ENCODE results near the gene PAM.
"Not testable (repeated sequence)": the region's sequence is repeated elsewhere in the genome, so short reads cannot be mapped to it uniquely, and the experiment has no call there.

Gene PAM

GRCh38 chr5:103003872-103004271, 248.8 kb downstream of the PAM start:
- DNase-seq (ENCODE audit: low spot score) = no peak

DNA sequence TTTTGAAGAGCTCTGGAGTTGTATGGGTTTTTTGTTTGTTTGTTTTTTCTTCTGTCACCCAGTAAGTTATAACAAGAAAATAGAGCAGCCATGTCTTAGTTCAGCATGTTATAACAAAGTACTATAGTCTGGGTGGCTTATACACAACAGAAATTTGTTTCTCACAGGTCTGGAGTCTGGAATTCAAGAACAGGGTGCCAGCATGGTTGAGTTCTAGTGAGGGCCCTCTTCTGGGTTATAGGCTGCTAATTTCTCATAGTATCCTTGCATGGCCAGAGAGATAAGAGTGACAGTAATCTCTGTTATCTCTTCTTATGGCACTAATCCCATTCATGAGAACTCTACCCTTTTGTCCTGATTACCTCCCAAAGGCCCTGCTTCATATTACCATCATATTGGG, 250.2 kb downstream of the PAM start:
- DNase-seq (ENCODE audit: low spot score) = no peak

- DNase-seq (ENCODE audit: low spot score) = no peak
Measured at GRCh38 chr5:103006921-103007320, 251.8 kb downstream of the PAM start.

GRCh38 chr5:103010168-103010567, 255.1 kb downstream of the PAM start:
- no peak for DNase-seq (ENCODE audit: low spot score)

DNA sequence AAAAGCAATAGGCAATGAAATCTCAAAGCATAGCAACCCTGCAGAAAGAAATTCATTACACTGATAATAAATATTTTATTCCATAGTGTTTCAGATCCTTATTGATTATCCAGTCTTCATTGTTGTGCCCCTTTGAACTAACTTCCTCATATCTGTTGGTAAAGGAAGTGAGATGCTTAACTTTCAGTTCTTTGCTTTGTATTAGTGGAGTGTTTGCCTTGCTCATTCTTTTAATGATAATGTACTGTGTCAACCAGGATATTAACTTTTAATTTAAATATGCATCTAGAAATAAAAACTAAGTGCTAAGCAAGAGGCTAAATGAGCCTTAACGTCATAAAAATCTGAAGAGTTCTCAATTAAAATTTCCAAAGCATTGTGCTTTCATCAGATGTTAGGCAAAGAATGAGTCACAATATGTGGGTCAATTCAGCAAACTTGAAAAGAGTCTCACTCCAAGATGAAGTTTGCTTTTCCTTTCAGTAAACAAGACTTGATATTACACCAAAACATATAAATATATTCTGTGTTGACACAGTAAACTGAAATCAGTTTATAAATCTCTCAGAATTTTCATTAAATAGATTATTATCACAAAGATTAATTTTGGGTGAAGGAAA, 258.9 kb downstream of the PAM start:
- DNase-seq (ENCODE audit: low spot score) = no peak

DNA sequence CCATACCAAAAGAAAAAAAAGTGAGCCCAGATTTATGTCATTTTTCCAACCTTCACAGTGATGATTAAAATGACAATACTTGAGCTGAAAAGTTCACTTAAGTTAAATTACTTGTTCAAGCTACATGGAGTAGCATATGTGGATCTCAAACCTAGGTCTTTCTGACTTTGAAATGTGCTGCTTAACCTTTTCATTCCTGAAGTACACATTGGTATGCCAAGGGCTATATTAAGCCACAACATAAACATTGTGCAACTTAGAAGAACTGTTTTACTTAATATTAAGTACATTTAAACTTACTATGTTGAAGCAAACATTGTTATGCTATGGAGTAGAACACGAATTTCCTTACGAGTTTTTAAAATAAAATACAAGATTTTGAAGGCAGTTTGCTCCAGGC, 259.9 kb downstream of the PAM start:
- no peak for DNase-seq (ENCODE audit: low spot score)

GRCh38 chr5:103016167-103016566, 261.1 kb downstream of the PAM start:
- DNase-seq (ENCODE audit: low spot score) = no peak

DNA sequence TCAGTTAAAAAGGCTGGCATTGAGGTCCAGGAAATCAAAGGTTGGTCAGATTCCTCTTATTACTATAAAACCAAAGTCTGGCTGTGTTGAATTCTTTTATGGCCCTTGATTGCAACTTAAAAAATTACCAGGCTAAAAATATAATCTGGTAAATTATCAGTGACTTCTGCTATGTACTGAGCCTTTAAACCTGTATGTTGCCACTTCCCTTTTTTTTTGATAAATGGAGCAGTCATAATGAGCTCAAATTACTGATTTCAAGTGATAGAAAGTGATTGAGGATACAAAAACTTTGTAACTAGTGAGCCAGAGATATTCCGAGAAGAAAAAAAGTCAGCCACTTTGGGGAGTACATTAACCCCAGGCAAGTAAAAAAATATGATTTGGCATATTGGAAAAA, 264.7 kb downstream of the PAM start:
- DNase-seq (ENCODE audit: low spot score) = no peak

- DNase-seq (ENCODE audit: low spot score) = no peak
Measured at GRCh38 chr5:103021314-103021713, 266.2 kb downstream of the PAM start.

DNA sequence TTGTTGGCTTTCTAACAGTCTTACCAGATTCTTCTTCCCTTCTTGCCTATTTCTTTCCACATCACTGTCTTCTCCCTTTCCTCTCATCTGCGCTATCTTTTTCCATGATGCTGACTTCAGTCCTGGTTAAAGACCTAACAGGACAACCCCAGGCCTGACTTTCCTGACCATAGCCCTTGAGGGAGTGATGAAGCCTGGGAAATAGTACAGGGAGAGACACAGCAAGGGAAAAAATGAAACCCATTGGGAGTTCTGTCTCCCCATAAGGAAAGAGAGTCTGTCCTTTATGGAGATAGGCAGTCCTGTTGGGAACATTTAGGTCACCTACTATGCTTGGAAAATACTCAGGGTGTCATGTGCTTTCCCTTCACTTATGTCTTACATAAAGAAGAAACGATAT, 272.2 kb downstream of the PAM start:
- DNase-seq (ENCODE audit: low spot score) = no peak

DNA sequence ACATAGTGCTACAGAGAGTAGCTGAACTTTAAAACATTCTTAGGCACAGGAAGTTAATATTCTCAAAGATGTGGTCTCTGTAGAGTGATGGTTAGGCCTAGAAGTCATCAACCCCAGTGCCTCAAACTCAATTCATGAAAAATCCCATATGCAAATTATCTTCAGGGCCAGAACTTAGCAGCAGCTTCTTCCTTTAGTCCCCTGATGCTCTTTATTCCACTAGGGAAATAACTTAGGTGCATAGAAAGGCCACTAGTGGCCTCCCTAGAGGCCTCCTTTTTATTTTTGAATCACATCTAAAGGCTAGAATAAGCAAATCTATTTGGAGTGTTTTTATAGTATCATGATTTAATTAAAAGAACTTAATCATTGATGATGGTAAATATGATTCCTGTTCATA, 276.5 kb downstream of the PAM start:
- no peak for DNase-seq (ENCODE audit: low spot score)

GRCh38 chr5:103033696-103034095, 278.6 kb downstream of the PAM start:
- no peak for DNase-seq (ENCODE audit: low spot score)

DNA sequence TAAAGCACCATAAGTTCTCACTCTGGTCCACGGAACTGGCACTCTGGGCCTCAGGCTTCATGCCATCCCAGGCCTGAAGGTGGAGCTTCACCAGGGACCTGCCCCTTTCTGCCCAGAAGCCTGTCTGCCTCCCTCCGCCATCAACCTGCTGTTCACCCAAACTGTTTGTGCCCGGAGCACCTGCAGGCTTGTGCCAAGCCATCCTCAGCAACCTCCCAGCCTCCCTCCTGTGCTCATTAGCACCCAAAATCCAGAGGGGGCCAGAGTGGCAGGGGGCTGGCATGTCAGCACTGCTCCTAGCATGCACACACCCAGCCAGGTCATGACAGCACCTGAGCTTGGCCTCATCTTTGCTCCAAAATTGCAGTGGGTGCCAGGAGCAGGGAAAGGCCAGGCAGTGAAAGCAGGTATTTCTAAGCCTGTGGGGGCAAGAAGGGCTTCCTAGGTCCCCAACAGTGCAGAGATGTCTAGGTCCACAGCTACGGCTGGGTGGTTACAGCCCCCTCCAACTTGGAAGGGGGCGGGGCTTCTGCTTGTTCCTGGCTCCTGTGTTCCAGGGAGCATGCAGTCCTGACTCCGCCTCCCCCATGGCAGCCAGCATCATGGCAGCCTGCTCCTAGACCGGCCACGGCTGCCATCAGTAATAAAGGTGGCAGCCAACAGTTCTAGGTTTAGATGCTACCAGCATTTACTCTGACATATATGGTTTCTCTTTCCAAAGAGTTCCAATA, 279.7 kb downstream of the PAM start:
- DNase-seq (ENCODE audit: low spot score) = no peak

- no peak for DNase-seq (ENCODE audit: low spot score)
Measured at GRCh38 chr5:103035701-103036100, 280.6 kb downstream of the PAM start.

- DNase-seq (ENCODE audit: low spot score) = no peak
Measured at GRCh38 chr5:103036601-103037000, 281.5 kb downstream of the PAM start.

- DNase-seq (ENCODE audit: low spot score) = no peak
Measured at GRCh38 chr5:103037673-103038455, 282.8 kb downstream of the PAM start.

- DNase-seq (ENCODE audit: low spot score) = peak; percentile 12
Measured at GRCh38 chr5:103041071-103041676, 286.1 kb downstream of the PAM start.

DNA sequence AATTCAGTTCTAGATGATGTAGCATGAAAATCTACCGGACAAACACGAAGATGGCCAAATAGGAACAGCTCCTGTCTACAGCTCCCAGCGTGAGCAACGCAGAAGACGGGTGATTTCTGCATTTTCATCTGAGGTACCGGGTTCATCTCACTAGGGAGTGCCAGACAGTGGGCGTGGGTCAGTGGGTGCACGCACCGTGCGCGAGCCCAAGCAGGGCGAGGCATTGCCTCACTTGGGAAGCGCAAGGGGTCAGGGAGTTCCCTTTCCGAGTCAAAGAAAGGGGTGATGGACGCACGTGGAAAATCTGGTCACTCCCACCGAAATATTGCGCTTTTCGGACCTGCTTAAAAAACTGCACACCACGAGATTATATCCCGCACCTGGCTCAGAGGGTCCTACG, 291.6 kb downstream of the PAM start:
- not testable (repeated sequence) for DNase-seq (ENCODE audit: low spot score)

DNA sequence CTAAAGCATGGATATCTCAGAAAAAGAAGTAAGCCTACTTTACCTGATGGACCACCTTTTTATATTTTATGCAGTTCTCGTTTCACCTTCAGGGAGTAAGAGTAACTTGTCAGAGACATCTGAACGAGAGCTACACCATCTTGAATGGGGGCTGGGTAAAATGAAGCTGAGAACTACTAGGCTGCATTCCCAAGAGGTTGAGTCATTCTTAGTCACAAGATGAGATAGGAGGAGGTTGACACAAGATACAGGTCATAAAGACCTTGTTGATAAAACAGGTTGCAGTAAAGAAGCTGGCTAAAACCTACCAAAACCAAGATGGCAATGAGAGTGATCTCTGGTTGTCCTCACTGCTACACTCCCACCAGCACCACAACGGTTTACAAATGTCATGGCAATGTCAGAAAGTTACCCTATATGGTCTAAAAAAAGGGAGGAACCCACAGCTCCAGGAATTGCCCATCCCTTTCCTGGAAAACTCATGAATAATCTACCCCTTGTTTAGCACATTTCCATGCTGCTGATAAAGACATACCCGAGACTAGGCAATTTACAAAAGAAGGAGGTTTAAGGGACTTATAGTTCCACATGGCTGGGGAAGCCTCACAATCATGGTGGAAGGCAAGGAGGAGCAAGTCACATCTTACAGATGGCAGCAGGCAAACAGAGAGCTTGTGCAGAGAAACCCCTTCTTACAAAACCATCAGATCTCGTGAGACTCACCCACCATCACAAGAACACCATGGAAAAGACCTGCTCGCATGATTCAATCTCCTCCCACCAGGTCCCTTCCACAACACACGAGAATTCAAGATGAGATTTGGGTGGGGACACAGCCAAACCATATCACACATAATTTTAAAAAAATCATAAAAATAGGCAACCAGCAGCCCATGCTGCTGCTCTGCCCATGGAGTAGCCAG, 302.4 kb downstream of the PAM start:
- DNase-seq (ENCODE audit: low spot score) = no peak

- no peak for DNase-seq (ENCODE audit: low spot score)
Measured at GRCh38 chr5:103059525-103059924, 304.4 kb downstream of the PAM start.

DNA sequence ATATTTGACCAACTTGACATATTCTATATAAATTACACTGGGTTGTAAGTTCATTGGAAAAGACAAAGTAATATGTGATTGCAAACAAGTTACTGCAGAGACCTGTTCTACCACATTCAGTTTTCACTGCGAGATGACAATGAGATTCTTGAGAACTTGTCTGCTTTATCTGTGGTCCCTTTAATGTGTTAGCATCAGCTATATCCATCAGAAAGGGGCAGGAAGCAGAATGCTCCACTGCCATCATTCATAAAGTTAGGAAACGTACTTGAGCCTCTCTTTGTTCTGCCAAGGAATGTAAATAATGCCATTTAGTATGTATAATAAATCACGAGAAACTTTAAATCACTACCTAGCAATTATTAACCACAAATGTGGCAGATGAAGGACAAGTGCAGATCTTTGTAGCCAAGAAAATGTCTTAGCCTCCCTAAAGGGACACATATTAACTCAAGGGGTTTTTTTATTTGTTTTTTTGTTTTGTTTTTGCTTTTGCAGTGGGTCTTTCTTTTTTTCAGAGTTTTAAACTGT, 305.4 kb downstream of the PAM start:
- DNase-seq (ENCODE audit: low spot score) = no peak
